NT2/D1 (cell line): ENCODE measurements around the gene CYP4X1.
"Not testable (repeated sequence)": the region's sequence is repeated elsewhere in the genome, so short reads cannot be mapped to it uniquely, and the experiment has no call there.

Experiments used
- DNase-seq: peaks from one replicate; pipeline ENCODE4 v3.0.0-alpha.2; 2011; ENCODE audit warnings: low read depth, low spot score
- H3K27me3 ChIP-seq: 2 replicates; pipeline ENCODE4 v1.6.0; 2011; ENCODE audit warnings: mild to moderate bottlenecking; ENCODE audit not compliant: insufficient read length, insufficient read depth
- H3K36me3 ChIP-seq: 2 replicates; pipeline ENCODE4 v1.6.1; 2011; ENCODE audit warnings: mild to moderate bottlenecking, low read length, mixed read lengths; ENCODE audit not compliant: insufficient read depth, insufficient read length
- H3K4me1 ChIP-seq: 2 replicates; pipeline ENCODE4 v1.5.1; 2011; ENCODE audit not compliant: insufficient read depth, insufficient read length
- H3K4me3 ChIP-seq: 2 replicates; pipeline ENCODE4 v1.5.1; 2011; ENCODE audit warnings: low read depth; ENCODE audit not compliant: insufficient read length
- H3K9ac ChIP-seq: 2 replicates; pipeline ENCODE4 v1.6.0; 2011; ENCODE audit warnings: low read depth; ENCODE audit not compliant: insufficient read length
- H3K9me3 ChIP-seq: 2 replicates; pipeline ENCODE4 v1.5.1; 2011; ENCODE audit warnings: mild to moderate bottlenecking, low read length; ENCODE audit not compliant: insufficient read depth
- SUZ12 ChIP-seq: IDR thresholded peaks from 2 replicates; pipeline ENCODE4 v1.6.1; 2011; ENCODE audit not compliant: insufficient read length, insufficient read depth; ENCODE audit errors: extremely low read depth
- YY1 ChIP-seq: IDR thresholded peaks from 2 replicates; pipeline ENCODE4 v1.6.1; 2011; ENCODE audit not compliant: insufficient read length, insufficient read depth
- ZNF274 ChIP-seq: IDR thresholded peaks from 2 replicates; pipeline ENCODE4 v1.6.1; 2011; ENCODE audit warnings: mild to moderate bottlenecking, low read depth, low read length

CYP4X1 gene

GRCh38 chr1:47023268-47024140, at the start of gene CYP4X1:
Gene CYP4X1 (plus strand): TSS chr1:47023669. CDS start chr1:47023818, 149 bp downstream.
- Histone ChIP-seq H3K4me3 (peak within 1 kb of the TSS; percentile 60), H3K9me3 (no peaks in the 10 kb centered on the region), H3K27me3 (peaks cover 41% of the 10 kb centered on the region), H3K9ac (peak within 1 kb of the TSS; percentile 59), H3K36me3 (no peaks in the 10 kb centered on the region), H3K4me1 (peaks cover 4% of the 10 kb centered on the region)
- DNase-seq: peak; percentile 13
- no peak for TF ChIP-seq YY1

- H3K9me3 ChIP-seq: no peaks in the 10 kb centered on the region
- H3K4me1 ChIP-seq: peaks cover 19% of the 10 kb centered on the region
- H3K9ac ChIP-seq: peak overlapping the region; percentile 33
- H3K27me3 ChIP-seq: no peaks in the 10 kb centered on the region
- peak overlapping the region; percentile 2 for H3K4me3 ChIP-seq
- peak; percentile 55 for DNase-seq
- TF ChIP-seq YY1 (no peak), ZNF274 (no peak), SUZ12 (no peak)
- no peaks in the 10 kb centered on the region for H3K36me3 ChIP-seq
Measured at GRCh38 chr1:46983166-46983829, 40.2 kb upstream of the CYP4X1 start.

GRCh38 chr1:46983830-46984586, 39.5 kb upstream of the CYP4X1 start:
- peak overlapping the region; percentile 33 for H3K9ac ChIP-seq
- H3K27me3 ChIP-seq: no peaks in the 10 kb centered on the region
- TF ChIP-seq ZNF274 (no peak), SUZ12 (no peak), YY1 (no peak)
- H3K4me1 ChIP-seq: peaks cover 19% of the 10 kb centered on the region
- no peaks in the 10 kb centered on the region for H3K9me3 ChIP-seq
- peak overlapping the region; percentile 5 for H3K4me3 ChIP-seq
- peak; percentile 72 for DNase-seq
- H3K36me3 ChIP-seq: no peaks in the 10 kb centered on the region

- H3K9ac ChIP-seq, DNase-seq, H3K36me3 ChIP-seq, H3K27me3 ChIP-seq, H3K4me3 ChIP-seq, H3K4me1 ChIP-seq, H3K9me3 ChIP-seq: not testable (repeated sequence)
Measured at GRCh38 chr1:46990541-46990940, 32.9 kb upstream of the CYP4X1 start.

GRCh38 chr1:46991083-46991923, 32.2 kb upstream of the CYP4X1 start:
- Histone ChIP-seq H3K4me3 (no peak overlapping the region), H3K27me3 (no peaks in the 10 kb centered on the region), H3K9me3 (no peaks in the 10 kb centered on the region), H3K4me1 (no peaks in the 10 kb centered on the region), H3K36me3 (no peaks in the 10 kb centered on the region), H3K9ac (no peak overlapping the region)
- TF ChIP-seq ZNF274: no peak
- TF ChIP-seq SUZ12: no peak
- DNase-seq: peak; percentile 50

GRCh38 chr1:46996659-46997281, 26.7 kb upstream of the CYP4X1 start:
- H3K36me3 ChIP-seq: no peaks in the 10 kb centered on the region
- DNase-seq: no peak
- no peaks in the 10 kb centered on the region for H3K4me1 ChIP-seq
- no peak overlapping the region for H3K4me3 ChIP-seq
- no peak overlapping the region for H3K9ac ChIP-seq
- H3K9me3 ChIP-seq: no peaks in the 10 kb centered on the region
- TF ChIP-seq ZNF274 (no peak), SUZ12 (no peak), YY1 (no peak)
- no peaks in the 10 kb centered on the region for H3K27me3 ChIP-seq
